ENCODE measurements around the gene NFATC3.

GRCh38 chr16:68075980-68076379 is 9.2 kb upstream of the NFATC3 start:
- TF ChIP-seq CTCF (IDR thresholded peaks at IDR 0.05), result no peak
- no peak for TF ChIP-seq POLR2A (IDR thresholded peaks at IDR 0.05)

Measured in uterus (tissue), 2 donors.